H1 (cell line): Measurements from ENCODE around the gene NECTIN2. TPM values are rescaled to one million over a fixed set of nuclear protein-coding genes. Genes with fewer than 3 reads are reported as not detected.

Experiments
- CHD7 ChIP-seq: fragments of 300-600 bp; sonication (generic); IDR thresholded peaks from 2 replicates; pipeline ENCODE4 v1.7.1; 2012; ENCODE audit warnings: low read length, moderate library complexity, mild to moderate bottlenecking, inconsistent platforms; ENCODE audit not compliant: insufficient replicate concordance
- EP300 ChIP-seq, 2 experiments: IDR thresholded peaks; 1 replicate in 1 of 2; 2 replicates in 1 of 2; pipeline ENCODE4 v1.6.1; 2011 to 2012; ENCODE audit warnings: low read depth in 2 of 2, low read length in 2 of 2, mild to moderate bottlenecking in 2 of 2, borderline replicate concordance in 1 of 2, inconsistent platforms in 1 of 2, moderate library complexity in 1 of 2
- POLR2A ChIP-seq, 2 experiments: IDR thresholded peaks; 1 replicate in 1 of 2; 2 replicates in 1 of 2; pipeline ENCODE4 v1.6.1; 2011; ENCODE audit warnings: low read depth in 2 of 2, low read length in 2 of 2, mild to moderate bottlenecking in 2 of 2; ENCODE audit errors: control extremely low read depth in 1 of 2
- RXRA ChIP-seq: IDR thresholded peaks from 2 replicates; pipeline ENCODE4 v1.6.1; 2011; ENCODE audit warnings: low read depth, mild to moderate bottlenecking, low read length, moderate library complexity; ENCODE audit not compliant: insufficient read depth
- TBP ChIP-seq: IDR thresholded peaks from 2 replicates; pipeline ENCODE4 v1.6.1; 2011; ENCODE audit warnings: low read depth, low read length, improper control_type of control experiment
- TEAD4 ChIP-seq: IDR thresholded peaks from 2 replicates; pipeline ENCODE4 v1.6.1; 2012; ENCODE audit warnings: low read depth, low read length, inconsistent platforms, mixed read lengths
- polyA plus RNA-seq, 7 experiments: library from polyadenylated mRNA; depleted of rRNA in 3 of 7; stranded (reverse) in 5 of 7; unstranded in 2 of 7; fragments of >200 nt in 5 of 7; fragments of 200-250 nt in 2 of 7; gene quantifications; 1 replicate in 5 of 7; 2 replicates in 1 of 7; 4 replicates in 1 of 7; pipeline versions ENCODE4 v1.2.1 to v1.2.3, GENCODE V29; 2011 to 2013; ENCODE audit warnings: missing spikeins in 2 of 7, mixed read lengths in 2 of 7
- total RNA-seq: library from RNA; stranded (reverse); fragmentation: NEBNext Ultra II Directional; extraction: Animal tissue kit (Norgen Biotek cat#: 25700); gene quantifications from 2 replicates; pipeline ENCODE4 v1.2.1, GENCODE V29; 2021

Gene NECTIN2
- total and polyA plus RNA-seq, 2 of the 8 experiments (the other 6 are each of a cell fraction or from before 2014, with no cell fraction given) = 184 to 237 TPM

DNA sequence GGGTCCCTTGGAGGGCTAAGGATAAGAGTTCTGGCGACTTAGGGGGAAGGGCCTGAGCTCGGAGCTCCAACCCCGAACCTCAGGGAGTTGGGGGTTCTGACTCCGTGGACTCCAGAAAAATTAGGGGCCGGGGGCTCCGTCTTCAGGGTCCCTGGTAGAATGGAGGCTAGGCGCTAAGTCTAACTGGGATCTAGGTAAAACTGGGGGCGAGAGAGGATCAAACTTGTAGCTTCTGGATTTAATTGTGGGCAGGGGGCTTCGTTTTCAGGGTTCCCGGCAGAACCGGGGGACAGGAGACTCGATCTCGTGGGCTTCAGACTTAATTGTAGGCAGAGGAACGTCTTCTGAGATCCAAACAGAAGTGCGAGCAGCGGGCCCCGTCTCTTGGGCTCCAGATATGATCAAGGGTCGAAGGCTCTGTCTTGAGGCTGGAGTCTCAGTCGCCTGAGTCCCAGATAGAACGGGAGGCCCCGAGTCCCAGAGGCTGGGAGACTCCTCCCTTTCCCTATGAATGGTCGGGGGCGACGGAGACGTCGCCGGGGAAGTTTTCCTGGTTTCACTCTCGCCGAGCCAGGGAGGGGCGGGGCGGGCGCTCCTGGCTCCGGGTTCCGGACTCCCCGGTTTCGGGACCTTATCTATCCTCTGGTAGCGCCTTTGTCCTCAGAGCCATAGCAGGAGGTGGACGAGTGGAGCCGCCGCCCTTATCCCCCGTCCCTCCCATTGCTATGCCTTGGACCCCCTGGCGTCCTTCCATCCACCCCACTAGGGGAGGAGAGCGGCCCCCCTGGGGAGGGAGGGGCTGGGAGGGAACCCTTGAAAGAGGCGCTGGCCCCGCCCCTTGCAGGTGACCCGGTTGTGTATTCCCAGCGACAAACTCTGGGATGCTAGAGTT is 1.3 kb downstream of the NECTIN2 start (continued):
- TF ChIP-seq RXRA = no peak
- 0 out of 2 replicates have a peak, but pooled peaks have one; percentile 15 for TF ChIP-seq TBP
- TF ChIP-seq CHD7 = no peak
- no peak for TF ChIP-seq TEAD4
- TF ChIP-seq EP300 (IDR thresholded peaks at IDR 0.05; ENCODE audit: borderline replicate concordance in 1 of 2, low read depth in 2 of 2, low read length in 2 of 2) = no peak
- TF ChIP-seq POLR2A (IDR thresholded peaks at IDR 0.05; ENCODE audit: control extremely low read depth in 1 of 2, low read depth in 2 of 2, low read length in 2 of 2) = peak; percentile 47 to 55; a peak in 2 of 3 replicates
- TF ChIP-seq, all 59 proteins: peak for 6
